Dedifferentiated amniotic fluid mesenchymal stem cell (primary cell): Measurements from ENCODE around the gene ROS1.

Source experiments
- DNase-seq: peaks from one replicate; pipeline ENCODE4 v3.0.0-alpha.2; 2016; ENCODE audit errors: extremely low spot score

The ROS1 gene

GRCh38 chr6:117441824-117442264, 16.1 kb upstream of the ROS1 start:
- no peak for DNase-seq

GRCh38 chr6:117440706-117441525, 15.2 kb upstream of the ROS1 start:
- peak; percentile 55 for DNase-seq

- DNase-seq = no peak
These were observed 6.5 kb upstream of the ROS1 start for GRCh38 chr6:117432273-117432672.

GRCh38 chr6:117423754-117424153, 2.0 kb downstream of the ROS1 start:
- DNase-seq = no peak

- no peak for DNase-seq
These were observed 7.4 kb downstream of the ROS1 start for GRCh38 chr6:117418320-117418719.

GRCh38 chr6:117417851-117418250, 7.9 kb downstream of the ROS1 start:
- DNase-seq = no peak

GRCh38 chr6:117414770-117415169, 11.0 kb downstream of the ROS1 start:
- no peak for DNase-seq

GRCh38 chr6:117411474-117411873, 14.3 kb downstream of the ROS1 start:
- DNase-seq = no peak

- no peak for DNase-seq
These were observed 15.9 kb downstream of the ROS1 start for GRCh38 chr6:117409863-117410262.

- DNase-seq = no peak
These were observed 16.3 kb downstream of the ROS1 start for GRCh38 chr6:117409420-117409819.

GRCh38 chr6:117404548-117404947, 21.2 kb downstream of the ROS1 start:
- DNase-seq = peak; percentile 22

- no peak for DNase-seq
These were observed 23.9 kb downstream of the ROS1 start for GRCh38 chr6:117401799-117402198.

GRCh38 chr6:117399924-117400323, 25.8 kb downstream of the ROS1 start:
- DNase-seq = no peak

- DNase-seq = no peak
These were observed 26.6 kb downstream of the ROS1 start for GRCh38 chr6:117399126-117399525.

- DNase-seq = no peak
These were observed 28.1 kb downstream of the ROS1 start for GRCh38 chr6:117397536-117398227.

- DNase-seq = no peak
These were observed 29.5 kb downstream of the ROS1 start for GRCh38 chr6:117396228-117396627.

GRCh38 chr6:117395164-117395563, 30.6 kb downstream of the ROS1 start:
- DNase-seq = no peak

- no peak for DNase-seq
These were observed 32.7 kb downstream of the ROS1 start for GRCh38 chr6:117393045-117393444.

- no peak for DNase-seq
These were observed 33.7 kb downstream of the ROS1 start for GRCh38 chr6:117391874-117392583.

GRCh38 chr6:117389227-117390057, 36.3 kb downstream of the ROS1 start:
- DNase-seq = no peak

- no peak for DNase-seq
These were observed 38.2 kb downstream of the ROS1 start for GRCh38 chr6:117387454-117387974.
